ENCODE data around the gene CHMP2B.
A peak's percentile ranks its signal among the peaks of the same experiment; 100 is the strongest.

Gene CHMP2B, protein sequence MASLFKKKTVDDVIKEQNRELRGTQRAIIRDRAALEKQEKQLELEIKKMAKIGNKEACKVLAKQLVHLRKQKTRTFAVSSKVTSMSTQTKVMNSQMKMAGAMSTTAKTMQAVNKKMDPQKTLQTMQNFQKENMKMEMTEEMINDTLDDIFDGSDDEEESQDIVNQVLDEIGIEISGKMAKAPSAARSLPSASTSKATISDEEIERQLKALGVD

GRCh38 chr3:87227104-87227834, at the start of gene CHMP2B:
Gene CHMP2B (plus strand): TSS chr3:87227309. CDS start chr3:87227523, 214 bp downstream.
- peak; percentile 67 for DNase-seq (ENCODE audit: low read depth)

DNA sequence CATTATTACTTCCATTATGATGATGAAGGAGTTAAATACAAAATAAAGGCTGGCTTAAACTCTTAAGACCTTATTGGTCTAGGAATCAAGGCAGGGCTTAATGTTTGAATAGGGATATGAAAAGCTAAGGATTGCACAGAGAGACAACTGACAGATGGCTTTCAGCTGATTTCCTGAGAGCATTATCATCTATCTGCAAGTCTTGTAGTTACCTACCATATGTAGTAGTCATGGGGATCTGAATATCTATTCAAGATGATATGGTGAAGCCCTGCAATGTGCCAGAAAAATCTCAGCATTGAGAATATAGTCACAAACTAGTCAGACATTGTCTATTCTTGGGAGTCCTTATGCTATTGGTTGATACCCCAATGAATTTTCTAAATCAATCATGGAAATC, 47.5 kb upstream of the CHMP2B start:
- no peak for DNase-seq (ENCODE audit: low read depth)

DNA sequence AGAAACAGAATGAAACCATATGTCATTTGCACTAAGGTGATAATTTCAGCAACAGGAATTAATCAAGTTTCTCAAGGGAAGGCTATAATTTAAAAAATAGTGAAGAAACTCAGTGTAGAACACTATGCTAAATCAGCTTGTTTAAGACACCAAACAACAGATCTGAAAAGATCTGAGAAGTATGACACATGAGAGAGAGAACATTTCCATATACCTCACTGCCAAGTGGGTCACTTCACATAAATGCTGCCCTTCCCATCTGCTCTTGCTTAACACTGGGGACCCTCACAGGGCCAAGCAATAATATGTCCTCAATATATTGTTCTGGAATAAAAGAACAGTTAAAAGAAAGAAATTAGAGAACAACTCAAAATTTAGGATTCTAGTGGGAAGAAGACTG, 45.6 kb upstream of the CHMP2B start:
- no peak for DNase-seq (ENCODE audit: low read depth)

- no peak for DNase-seq (ENCODE audit: low read depth)
Measured at GRCh38 chr3:87182023-87182422, 45.1 kb upstream of the CHMP2B start.

DNA sequence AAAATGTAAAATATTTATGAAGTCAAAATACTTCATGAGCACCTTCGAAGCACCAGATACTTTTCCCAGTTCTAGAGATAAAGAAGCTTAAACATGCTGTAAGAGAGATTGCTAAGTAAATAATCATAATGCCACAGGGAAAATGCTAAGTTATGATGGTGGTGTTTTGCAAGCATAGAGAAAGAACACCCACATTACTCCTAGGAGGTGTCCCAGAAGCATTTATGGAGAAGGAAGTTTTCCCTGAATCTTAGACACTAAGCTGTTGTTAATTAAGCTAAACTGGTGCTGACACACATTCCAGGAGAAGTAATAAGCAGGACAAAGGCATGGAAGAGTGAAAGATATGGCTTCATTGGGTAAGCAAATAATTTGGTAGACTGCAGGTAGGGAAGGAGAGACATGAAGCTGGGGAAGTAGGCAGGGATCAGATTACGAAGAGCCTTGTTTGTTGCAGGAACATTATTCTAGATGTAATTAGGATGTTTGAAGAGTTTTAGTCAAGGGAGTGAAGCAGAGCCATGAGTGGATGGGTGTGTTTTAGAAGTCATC, 40.4 kb upstream of the CHMP2B start:
- no peak for DNase-seq (ENCODE audit: low read depth)

DNA sequence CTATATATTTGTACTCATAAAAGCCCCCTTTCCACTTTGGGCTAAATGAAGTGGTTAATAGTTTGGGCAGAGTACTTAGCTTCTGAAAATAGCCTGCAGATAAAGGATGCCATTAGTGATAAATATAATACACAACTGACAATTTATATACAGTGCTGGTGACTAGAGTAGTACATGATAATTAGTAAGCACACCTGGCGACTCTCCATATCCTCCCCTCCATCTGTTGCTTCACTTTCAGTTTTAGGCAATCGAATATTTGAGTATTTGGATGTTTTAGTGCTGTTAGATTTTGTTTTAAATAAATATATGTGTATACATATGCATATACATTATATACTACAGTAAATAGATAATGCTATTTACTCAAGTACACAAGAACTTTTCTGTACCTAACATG, 35.9 kb upstream of the CHMP2B start:
- DNase-seq (ENCODE audit: low read depth): no peak

GRCh38 chr3:87191641-87192040, 35.5 kb upstream of the CHMP2B start:
- DNase-seq (ENCODE audit: low read depth): no peak

- DNase-seq (ENCODE audit: low read depth): no peak
Measured at GRCh38 chr3:87196879-87197278, 30.2 kb upstream of the CHMP2B start.

DNA sequence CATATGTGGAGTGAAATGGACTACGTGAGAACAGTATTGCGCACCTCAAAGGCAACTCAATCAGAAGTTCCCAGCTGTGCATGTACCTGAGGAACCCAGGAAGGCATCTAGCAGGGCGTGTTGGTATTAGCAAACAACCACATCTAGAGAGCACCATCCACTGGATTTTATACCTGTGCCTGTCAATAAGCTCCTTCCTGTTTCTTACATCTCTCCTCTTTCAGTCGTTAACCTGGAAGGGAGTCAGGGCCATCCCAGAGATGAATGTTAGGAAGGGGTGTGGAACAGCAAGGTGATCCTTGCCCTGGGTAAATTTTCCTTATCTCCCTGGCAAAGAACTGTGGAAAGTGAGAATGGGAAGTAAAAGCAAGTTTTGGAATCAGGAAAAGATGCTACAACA, 29.6 kb upstream of the CHMP2B start:
- DNase-seq (ENCODE audit: low read depth): no peak

DNA sequence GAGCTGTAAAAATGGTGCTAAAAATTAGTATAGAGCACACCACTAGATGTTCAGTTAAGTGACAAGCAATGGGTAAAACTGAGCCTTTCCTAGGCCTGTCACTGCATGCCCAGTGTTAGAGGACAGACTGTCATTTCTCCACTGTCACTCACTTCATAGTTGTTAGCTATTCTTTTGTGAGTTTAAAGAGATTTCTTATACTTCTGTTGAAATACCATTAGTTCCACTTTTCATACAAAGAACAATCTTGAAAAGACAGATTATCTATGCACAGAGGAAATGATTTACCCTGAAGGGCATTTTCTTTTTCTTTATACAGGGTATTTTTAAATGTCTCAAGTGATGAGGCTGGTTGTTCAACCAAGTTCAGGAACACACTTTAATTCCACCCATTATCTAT, 28.3 kb upstream of the CHMP2B start:
- DNase-seq (ENCODE audit: low read depth): no peak

- DNase-seq (ENCODE audit: low read depth): no peak
Measured at GRCh38 chr3:87199628-87200027, 27.5 kb upstream of the CHMP2B start.

GRCh38 chr3:87200060-87200647, 27.0 kb upstream of the CHMP2B start:
- no peak for DNase-seq (ENCODE audit: low read depth)

DNA sequence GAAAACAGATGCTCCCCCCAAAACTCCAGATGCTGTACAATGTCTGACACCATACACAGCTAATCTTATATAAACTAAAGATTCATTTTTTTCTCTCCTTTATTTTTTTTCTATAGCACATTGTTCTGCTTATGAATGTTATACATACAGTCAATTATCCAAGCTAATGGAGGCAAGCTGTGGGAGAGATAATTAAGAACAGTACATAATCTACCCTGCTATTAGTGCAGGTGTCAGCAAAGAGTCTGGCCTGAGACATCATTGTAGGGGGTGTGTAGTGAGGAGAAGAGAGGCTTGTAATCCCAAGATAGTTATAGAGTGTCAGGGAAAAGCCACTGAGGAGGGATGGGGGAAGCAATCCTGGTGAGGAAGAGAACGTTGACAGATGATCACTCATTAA, 25.4 kb upstream of the CHMP2B start:
- DNase-seq (ENCODE audit: low read depth): no peak

- DNase-seq (ENCODE audit: low read depth): no peak
Measured at GRCh38 chr3:87203809-87204208, 23.3 kb upstream of the CHMP2B start.

DNA sequence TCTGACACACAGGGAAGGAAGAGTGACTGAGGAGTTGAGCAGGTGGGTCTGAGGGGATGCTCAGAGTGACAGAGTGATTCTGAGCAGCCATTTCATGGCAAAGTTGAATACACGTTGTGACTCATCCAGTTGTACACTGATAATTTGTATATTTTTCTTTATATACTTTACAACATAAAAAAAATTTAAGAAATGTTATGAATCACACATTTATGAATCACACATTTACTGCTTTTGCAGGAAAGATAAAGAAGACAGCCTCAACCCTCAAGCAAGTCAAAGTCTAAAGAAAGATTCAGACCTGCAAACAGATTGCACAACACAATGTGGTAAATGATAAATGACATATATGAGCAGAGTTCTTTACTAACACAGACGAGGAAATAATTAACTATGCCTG, 21.0 kb upstream of the CHMP2B start:
- DNase-seq (ENCODE audit: low read depth): peak; percentile 81

DNA sequence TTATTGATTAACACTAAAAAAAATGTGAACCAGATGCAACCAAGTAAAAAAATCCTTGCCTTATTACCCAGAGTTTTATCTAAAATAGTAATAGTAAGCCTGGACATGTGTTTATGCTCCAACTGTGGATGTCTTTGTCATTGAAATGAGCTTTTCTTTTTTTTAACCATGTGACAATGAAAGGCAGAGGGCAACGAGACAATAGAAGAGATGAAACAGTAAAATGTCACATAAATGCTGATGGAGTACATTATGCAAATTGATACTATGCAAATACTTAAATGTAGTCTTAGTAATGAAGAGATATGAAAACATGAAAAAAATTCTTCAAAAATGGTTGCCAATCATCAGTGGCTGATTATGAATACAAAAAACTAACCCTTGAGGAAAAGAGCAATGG, 20.5 kb upstream of the CHMP2B start:
- DNase-seq (ENCODE audit: low read depth): no peak

DNA sequence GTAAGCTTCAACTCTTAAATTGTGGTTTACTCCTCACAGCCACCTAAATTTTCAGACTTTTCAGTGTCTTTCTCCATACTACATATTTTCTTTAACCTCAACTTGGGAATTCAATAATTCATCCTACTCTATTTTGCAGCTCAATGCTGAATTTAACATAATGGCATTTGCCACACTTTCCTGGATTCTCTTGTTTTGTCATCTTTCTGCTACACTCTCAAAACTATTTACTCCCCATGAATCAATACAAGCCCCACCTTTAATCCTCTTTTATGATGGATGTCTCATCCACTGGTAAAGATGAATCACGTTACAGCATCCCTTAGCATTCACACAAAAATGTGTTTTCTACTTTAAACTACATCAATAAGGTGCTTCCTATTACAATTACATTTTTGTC, 19.6 kb upstream of the CHMP2B start:
- DNase-seq (ENCODE audit: low read depth): peak; percentile 79

DNA sequence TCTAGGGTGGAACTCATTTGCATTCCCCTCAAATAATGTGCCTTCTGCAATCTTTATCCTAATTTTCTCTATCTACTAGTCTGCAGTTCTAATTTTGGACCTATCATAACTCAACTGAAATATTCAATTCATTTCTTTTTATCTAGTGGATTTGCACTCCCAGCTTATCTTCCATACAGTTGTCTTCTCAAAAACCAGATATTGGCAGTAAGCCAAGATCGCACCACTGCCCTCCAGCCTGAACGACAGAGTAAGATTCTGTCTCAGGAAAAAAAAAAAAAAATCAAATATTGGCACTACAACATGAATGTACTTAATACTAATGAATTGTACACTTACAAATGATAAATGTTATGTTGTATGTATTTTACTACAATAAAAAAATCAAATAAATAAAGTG, 18.0 kb upstream of the CHMP2B start:
- no peak for DNase-seq (ENCODE audit: low read depth)

DNA sequence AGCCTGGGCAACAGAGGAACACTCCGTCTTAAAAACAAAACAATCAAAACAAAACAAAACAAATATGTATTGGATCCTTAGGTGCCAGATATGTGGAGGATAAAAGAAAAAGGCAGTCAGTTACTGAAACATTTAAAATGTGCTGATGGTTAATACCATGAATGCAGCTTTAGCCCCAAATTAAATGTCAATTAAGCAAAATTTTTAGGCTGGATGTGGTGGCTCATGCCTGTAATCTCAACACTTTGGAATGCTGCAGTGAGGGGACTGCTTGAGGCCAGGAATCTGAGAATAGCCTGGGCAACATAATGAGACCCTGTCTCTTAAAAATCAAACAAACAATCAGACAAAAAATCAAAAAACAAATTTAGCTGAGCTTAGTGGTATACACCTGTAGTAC, 8.5 kb upstream of the CHMP2B start:
- DNase-seq (ENCODE audit: low read depth): no peak

GRCh38 chr3:87219611-87220010, 7.5 kb upstream of the CHMP2B start:
- no peak for DNase-seq (ENCODE audit: low read depth)

- no peak for DNase-seq (ENCODE audit: low read depth)
Measured at GRCh38 chr3:87225659-87226058, 1.4 kb upstream of the CHMP2B start.

DNA sequence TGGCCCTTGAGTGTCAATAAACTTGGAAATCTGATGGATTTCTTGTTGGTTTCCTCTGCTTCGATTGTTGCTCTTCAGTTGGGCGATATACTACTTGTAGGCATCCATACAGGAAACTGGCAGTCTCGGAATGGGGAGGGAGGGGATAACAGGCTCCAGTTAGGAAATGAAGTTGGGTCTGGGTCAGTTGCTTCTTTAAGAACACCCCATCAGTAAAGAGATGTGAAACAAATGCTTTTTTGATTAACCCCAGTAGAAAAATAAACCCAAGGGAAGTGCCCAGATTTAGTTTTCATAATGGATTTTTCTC, 681 bp downstream of the CHMP2B start:
- peak; percentile 9 for DNase-seq (ENCODE audit: low read depth)

DNA sequence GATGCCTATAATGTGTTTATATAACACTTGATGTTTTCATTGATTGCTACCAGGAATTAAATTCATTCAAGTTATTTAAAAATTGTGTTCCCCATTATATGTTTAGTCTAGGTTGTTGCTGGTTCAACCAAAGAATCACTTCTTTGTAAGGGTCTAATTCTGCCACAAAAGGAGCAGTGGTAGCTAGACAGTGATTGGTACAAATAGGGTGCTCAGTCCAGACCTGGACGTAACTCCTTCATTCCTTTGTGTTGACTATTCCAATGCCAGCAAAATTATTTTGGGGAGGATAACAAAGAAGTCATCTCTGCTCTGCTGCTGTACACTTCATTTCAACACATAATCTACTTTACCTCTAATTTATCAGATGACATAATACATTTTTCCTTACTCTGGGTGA, 1.2 kb downstream of the CHMP2B start:
- peak; percentile 33 for DNase-seq (ENCODE audit: low read depth)

DNA sequence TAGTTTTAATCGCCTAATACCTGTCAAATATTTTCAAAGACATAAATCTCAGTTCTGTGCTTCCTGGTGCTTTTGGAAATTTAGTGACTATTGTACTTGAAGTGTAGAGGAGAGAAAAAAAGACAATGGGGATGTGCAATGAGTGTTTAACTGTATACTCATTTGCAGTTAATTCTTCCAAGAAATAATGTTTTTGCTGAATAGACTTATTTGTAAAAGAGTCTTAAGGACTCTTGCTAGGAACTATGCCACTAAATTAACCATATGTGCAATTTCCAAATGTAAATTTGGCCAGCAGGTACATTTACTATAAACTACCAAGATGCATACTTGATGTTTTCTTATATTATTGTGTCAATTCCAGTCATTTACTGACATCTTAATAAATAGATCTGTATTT, 2.0 kb downstream of the CHMP2B start:
- no peak for DNase-seq (ENCODE audit: low read depth)
